B cell (primary cell): ENCODE data around the gene CTBP2.

Experiments used
- CTCF ChIP-seq: fragments of 200-600 bp; IDR thresholded peaks from one replicate; pipeline ENCODE4 v1.8.0; 2022; ENCODE audit warnings: antibody characterized with exemption, mild to moderate bottlenecking
- EZH2 ChIP-seq: IDR thresholded peaks from 2 replicates; pipeline ENCODE4 v1.6.1; 2012; ENCODE audit warnings: borderline replicate concordance, low read depth, mild to moderate bottlenecking, moderate library complexity, low read length; ENCODE audit not compliant: insufficient read depth, poor library complexity, severe bottlenecking

- TF ChIP-seq CTCF (no peak), EZH2 (no peak)
Observed at GRCh38 chr10:125175807-125176206, 15.4 kb upstream of the CTBP2 start.
